Measurements from ENCODE around the gene LRRC75A. TPM values are rescaled to one million over a fixed set of nuclear protein-coding genes. Genes with fewer than 3 reads are reported as not detected.

LRRC75A gene
- polyA plus RNA-seq, 2 of the 4 experiments (the other 2 are of a cell fraction) = 0.65 to 0.85 TPM

DNA sequence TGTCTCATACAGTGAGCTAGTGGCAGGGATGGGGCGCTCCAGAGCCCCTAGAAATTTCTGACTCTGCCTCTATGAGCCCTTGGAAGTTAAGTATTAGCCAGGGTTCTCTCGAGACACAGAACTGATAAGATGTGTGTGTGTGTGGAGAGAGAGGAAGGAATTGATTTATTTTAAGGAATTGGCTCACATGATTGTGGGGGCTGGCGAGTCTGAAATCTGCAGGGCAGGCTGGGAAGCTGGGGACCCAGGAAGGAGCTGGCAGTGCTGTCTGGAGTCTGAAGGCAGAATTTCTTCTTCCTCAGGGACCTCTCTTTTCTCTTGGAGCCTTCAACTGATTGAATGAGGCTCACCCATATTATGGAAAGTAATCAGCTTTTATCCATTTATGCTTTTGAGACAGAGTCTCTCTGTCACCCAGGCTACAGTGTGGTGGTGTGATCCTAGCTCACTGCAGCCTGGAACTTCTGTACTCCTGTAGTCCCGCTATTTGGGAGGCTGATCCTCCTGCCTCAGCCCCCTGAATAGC is 16.8 kb downstream of the LRRC75A start:
- no peak for FAIRE-seq
- H3K4me3 ChIP-seq = no peak overlapping the region
- TF ChIP-seq FOSL2 (IDR thresholded peaks at IDR 0.05) (no peak), FOSL2 (CRISPR knock-in tag; IDR thresholded peaks at IDR 0.05) (no peak), HEYL (CRISPR knock-in tag; IDR thresholded peaks at IDR 0.05) (no peak), POLR2AphosphoS2 (conservative IDR thresholded peaks at IDR 0.05; ENCODE audit: low read length) (no peak), ZNF302 (CRISPR knock-in tag; IDR thresholded peaks at IDR 0.05) (no peak)
- TF ChIP-seq, protein P1, sequence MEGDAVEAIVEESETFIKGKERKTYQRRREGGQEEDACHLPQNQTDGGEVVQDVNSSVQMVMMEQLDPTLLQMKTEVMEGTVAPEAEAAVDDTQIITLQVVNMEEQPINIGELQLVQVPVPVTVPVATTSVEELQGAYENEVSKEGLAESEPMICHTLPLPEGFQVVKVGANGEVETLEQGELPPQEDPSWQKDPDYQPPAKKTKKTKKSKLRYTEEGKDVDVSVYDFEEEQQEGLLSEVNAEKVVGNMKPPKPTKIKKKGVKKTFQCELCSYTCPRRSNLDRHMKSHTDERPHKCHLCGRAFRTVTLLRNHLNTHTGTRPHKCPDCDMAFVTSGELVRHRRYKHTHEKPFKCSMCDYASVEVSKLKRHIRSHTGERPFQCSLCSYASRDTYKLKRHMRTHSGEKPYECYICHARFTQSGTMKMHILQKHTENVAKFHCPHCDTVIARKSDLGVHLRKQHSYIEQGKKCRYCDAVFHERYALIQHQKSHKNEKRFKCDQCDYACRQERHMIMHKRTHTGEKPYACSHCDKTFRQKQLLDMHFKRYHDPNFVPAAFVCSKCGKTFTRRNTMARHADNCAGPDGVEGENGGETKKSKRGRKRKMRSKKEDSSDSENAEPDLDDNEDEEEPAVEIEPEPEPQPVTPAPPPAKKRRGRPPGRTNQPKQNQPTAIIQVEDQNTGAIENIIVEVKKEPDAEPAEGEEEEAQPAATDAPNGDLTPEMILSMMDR (IDR thresholded peaks at IDR 0.05) = no peak
- H3K9me3 ChIP-seq = no peaks in the 10 kb centered on the region
- POLR2A ChIA-PET = interaction anchor here (0.7 to 3.0 kb wide), 3 partner anchors 17 to 61 kb away, joined by 3 to 9 read pairs (median 5); partner anchors contain the start of gene LRRC75A
- CTCF ChIA-PET = interaction anchor here (1.3 to 6.6 kb wide), 5 partner anchors 12 to 114 kb away, joined by 6 to 47 read pairs (median 9); no protein-coding TSS in a partner anchor
- no peak for ATAC-seq
- H3K27ac ChIP-seq = no peak overlapping the region
- WGBS (ENCODE audit: missing lambda C conversion rate) = 76% methylated on average over 4 of the region's 4 CpGs
- no peak overlapping the region for H3K4me2 ChIP-seq
- H3K4me1 ChIP-seq = peaks cover 12% of the 10 kb centered on the region
- no peak for DNase-seq (ENCODE audit: low read depth in 1 of 2, low spot score in 1 of 2)

DNA sequence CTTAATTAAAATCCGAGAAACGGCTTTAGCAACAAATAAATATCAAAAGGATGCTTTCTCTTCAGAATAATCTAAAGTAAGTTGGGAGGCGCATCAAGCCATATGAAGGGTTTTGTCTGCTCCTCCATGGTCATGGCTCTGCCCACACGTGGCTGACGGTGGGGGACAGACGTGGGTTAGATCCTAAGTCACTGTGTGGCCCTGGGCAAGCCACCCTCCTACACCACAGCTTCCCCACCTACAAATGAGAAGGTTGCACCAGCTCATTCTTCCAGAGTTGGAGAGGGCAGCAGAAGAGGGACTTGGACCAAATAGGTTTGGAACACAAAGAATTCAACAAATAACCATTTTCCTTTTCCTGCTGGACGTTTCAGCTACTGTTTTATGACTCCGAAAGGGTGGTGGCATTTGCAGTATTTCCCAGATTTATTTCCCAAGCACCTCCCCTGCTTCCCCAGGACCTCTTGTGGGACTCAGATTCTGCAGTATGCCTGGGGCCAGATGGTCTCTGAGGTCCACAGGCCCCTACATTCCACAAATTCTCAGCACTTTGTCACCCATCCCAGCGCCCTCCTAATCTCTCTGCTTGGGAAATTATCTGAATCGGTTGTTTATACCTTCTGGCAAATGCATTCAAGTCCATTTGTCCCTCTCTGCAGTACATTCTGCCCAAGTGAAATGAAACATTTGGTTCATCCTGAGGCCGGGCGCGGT is 17.8 kb downstream of the LRRC75A start:
- Histone ChIP-seq H3K27ac (no peak overlapping the region), H3K4me3 (no peak overlapping the region), H3K4me2 (no peak overlapping the region), H3K4me1 (peaks cover 12% of the 10 kb centered on the region), H3K9me3 (no peaks in the 10 kb centered on the region)
- ATAC-seq (no peak), FAIRE-seq (no peak), DNase-seq (ENCODE audit: low read depth in 1 of 2, low spot score in 1 of 2) (no peak)
- CTCF ChIA-PET = interaction anchor here (0.9 to 6.6 kb wide), 9 partner anchors 7 to 115 kb away, joined by 3 to 47 read pairs (median 6); no protein-coding TSS in a partner anchor
- 78% methylated on average over 13 of the region's 13 CpGs for WGBS (ENCODE audit: missing lambda C conversion rate)
- TF ChIP-seq, protein P1 (IDR thresholded peaks at IDR 0.05) = no peak
- no peak for TF ChIP-seq ZSCAN20 (CRISPR knock-in tag; IDR thresholded peaks at IDR 0.05)
- no peak for TF ChIP-seq NR3C1 (IDR thresholded peaks at IDR 0.05)
- no peak for TF ChIP-seq HOXB13 (CRISPR knock-in tag; IDR thresholded peaks at IDR 0.05; ENCODE audit: low read depth)
- TF ChIP-seq, protein P2, sequence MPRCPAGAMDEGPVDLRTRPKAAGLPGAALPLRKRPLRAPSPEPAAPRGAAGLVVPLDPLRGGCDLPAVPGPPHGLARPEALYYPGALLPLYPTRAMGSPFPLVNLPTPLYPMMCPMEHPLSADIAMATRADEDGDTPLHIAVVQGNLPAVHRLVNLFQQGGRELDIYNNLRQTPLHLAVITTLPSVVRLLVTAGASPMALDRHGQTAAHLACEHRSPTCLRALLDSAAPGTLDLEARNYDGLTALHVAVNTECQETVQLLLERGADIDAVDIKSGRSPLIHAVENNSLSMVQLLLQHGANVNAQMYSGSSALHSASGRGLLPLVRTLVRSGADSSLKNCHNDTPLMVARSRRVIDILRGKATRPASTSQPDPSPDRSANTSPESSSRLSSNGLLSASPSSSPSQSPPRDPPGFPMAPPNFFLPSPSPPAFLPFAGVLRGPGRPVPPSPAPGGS (IDR thresholded peaks at IDR 0.05) = no peak
- no peak for TF ChIP-seq HDAC2 (IDR thresholded peaks at IDR 0.05)
- TF ChIP-seq RAD21 (conservative IDR thresholded peaks at IDR 0.05 in 1 of 2, IDR thresholded peaks at IDR 0.05 in 1 of 2) = no peak
- no peak for TF ChIP-seq RNF2 (IDR thresholded peaks at IDR 0.05; ENCODE audit: borderline replicate concordance, low read depth)
- TF ChIP-seq, protein P3, sequence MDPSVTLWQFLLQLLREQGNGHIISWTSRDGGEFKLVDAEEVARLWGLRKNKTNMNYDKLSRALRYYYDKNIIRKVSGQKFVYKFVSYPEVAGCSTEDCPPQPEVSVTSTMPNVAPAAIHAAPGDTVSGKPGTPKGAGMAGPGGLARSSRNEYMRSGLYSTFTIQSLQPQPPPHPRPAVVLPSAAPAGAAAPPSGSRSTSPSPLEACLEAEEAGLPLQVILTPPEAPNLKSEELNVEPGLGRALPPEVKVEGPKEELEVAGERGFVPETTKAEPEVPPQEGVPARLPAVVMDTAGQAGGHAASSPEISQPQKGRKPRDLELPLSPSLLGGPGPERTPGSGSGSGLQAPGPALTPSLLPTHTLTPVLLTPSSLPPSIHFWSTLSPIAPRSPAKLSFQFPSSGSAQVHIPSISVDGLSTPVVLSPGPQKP (IDR thresholded peaks at IDR 0.05; ENCODE audit: low read depth, low read length) = no peak
- TF ChIP-seq FOSB (CRISPR knock-in tag; IDR thresholded peaks at IDR 0.05) = no peak
- no peak for TF ChIP-seq NPAS2 (CRISPR knock-in tag; IDR thresholded peaks at IDR 0.05; ENCODE audit: borderline replicate concordance)
- no peak for TF ChIP-seq RARB (CRISPR knock-in tag; IDR thresholded peaks at IDR 0.05)
- POLR2A ChIA-PET = interaction anchor here (1.0 kb wide), 1 partner anchor 35 kb away, joined by 3 read pairs; no protein-coding TSS in a partner anchor

Data from A549 (cell line).